Left colon (tissue), 2 donors: Measurements from ENCODE around the gene ZNF25. TPM values are rescaled to one million over a fixed set of nuclear protein-coding genes. Genes with fewer than 3 reads are reported as not detected.
A peak's percentile ranks its signal among the peaks of the same experiment; 100 is the strongest.
"Not testable (repeated sequence)": the region's sequence is repeated elsewhere in the genome, so short reads cannot be mapped to it uniquely, and the experiment has no call there.

Source experiments
- ATAC-seq: fragments of 200-7000 bp; cut with Tn5 transposase; one replicate; pipeline ENCODE4 v1.9.1; 2020; ENCODE audit warnings: mild to moderate bottlenecking, moderate library complexity
- DNase-seq, 2 donors: peaks; one replicate each; pipeline ENCODE4 v3.0.0-alpha.2; 2020
- intact Hi-C, 2 donors: fragments of 100-400 bp; cut with DNase I in 1 of 2; cut with micrococcal nuclease in 1 of 2; formaldehyde crosslinking; loops; one replicate each; pipeline versions ENCODE4 v1.11.2 to v1.14.0; 2022; cut with DNase I, micrococcal nuclease
- long read RNA-seq: library from polyadenylated mRNA; unstranded; transcript quantifications from one replicate; pipeline ENCODE4 v2.0.0, GENCODE V29; 2021
- total RNA-seq, 2 donors: library from RNA; stranded (reverse); fragmentation: NEBNext Ultra II Directional; extraction: Animal tissue kit (Norgen Biotek cat#: 25700); gene quantifications; one replicate each; pipeline ENCODE4 v1.2.1, GENCODE V29; 2021
- donor health status: DM: no; HTN: no; CAD: no.
- donor health status: DM: yes; HTN: yes; CAD: no.

Gene ZNF25
- total RNA-seq: 1 to 10 TPM; 2.7 to 5.0 TPM
- long read RNA-seq, full-length matches to known transcripts: 3 of 4 reads
- long read RNA-seq, partial matches to known transcripts: 0 of 4 reads
- long read RNA-seq, other reads (novel, unspliced or antisense): 1 of 4 reads

DNA sequence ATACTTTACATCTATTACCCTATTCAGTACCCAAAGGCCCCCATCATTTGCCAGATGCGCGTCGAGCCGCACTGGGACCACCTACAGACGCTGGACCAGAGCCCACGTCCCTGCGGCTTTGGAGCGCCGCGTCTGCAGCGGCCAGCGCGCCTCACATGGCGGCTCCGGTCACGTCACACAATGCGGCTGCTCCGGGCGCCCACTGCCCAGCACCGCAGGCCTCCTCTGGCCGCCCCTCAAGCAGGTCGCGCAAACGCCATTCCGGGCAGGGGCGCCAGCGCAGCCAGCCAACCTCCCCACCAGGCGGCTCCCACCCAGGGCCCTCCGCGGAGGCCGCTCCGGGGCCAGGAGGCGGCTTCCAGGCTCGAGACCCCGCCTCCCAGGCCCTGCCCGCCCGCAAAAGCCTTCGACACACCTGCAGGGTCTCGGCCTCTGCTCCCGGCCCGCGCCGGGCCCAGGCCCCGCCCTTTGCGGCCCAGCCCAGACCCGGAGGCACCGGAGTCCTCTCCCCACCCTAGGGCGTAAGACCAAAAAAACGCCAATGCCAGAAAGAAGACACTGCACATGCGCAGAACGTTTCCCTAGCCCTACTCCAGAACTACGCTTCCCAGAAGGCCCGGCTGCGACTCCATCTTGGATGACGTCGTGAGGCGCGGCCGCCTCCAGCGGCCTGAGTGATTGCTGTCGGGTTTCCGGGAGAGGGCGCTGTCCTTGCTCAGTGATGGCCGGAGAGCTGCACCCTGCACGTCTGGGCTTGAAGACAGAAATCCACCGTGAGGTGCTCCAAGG lies at the start of gene ZNF25:
ZNF25 (minus strand) TSS at position 557 of the 789 bp plus-strand sequence. CDS start 4,925 bp downstream, outside the sequence.
- ATAC-seq (peak; percentile 95), DNase-seq (peak; percentile 99)
- intact Hi-C loops: loop anchor here in 1 of 2 donors (10.0 kb wide), 1 partner anchor 121 kb away; the partner anchor contains the start of gene ZNF248

DNA sequence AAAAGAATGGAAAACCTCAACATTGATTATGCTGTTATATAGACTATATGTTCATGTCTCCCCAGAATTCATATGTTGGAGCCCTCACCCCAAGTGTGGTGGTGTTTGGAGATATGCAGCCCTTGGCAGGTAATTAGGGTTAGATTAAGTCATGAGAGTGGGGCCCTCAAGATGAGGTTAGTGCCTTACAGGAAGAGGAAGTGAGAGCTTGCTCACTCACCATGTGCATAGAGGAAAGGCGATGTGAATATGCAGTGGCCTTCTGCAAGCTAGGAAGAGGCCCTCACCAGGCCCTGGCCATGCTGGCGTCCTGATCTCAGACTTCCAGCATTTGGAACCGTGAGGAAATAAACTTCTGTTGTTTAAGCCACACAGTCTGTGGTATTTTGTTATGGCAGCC lies 48.8 kb upstream of the ZNF25 start:
- DNase-seq: no peak
- no peak for ATAC-seq
- intact Hi-C loops: no loop called here

DNA sequence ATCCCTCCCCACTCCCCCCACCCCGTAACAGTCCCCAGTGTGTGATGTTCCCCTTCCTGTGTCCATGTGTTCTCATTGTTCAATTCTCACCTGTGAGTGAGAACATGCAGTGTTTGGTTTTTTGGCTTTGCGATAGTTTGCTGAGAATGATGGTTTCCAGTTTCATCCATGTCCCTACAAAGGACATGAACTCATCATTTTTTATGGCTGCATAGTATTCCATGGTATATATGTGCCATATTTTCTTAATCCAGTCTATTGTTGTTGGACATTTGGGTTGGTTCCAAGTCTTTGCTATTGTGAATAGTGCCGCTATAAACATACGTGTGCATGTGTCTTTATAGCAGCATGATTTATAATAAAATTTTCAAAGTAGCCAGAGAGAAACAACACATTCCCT lies 42.7 kb upstream of the ZNF25 start:
- DNase-seq, intact Hi-C loops, ATAC-seq: not testable (repeated sequence)

DNA sequence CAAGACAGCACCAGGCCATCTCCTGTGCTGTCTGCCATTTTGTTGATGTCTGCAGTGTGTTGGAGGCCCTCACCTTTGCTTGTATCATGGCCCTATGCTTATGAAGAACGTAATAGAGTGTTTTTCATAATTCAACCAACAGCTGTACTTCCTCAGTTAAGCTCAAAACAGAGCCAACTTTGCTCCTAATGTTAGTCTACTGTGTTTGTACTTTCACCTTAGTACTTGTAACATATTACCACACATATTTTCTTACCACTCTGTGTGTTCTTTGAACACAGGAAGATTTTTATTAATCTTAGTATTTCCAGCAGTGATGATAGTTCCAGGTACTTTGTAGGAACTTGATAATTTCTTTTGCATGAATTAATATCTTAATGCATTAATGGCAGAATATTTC lies 39.9 kb upstream of the ZNF25 start:
- DNase-seq (no peak), ATAC-seq (no peak)
- intact Hi-C loops: no loop called here

DNA sequence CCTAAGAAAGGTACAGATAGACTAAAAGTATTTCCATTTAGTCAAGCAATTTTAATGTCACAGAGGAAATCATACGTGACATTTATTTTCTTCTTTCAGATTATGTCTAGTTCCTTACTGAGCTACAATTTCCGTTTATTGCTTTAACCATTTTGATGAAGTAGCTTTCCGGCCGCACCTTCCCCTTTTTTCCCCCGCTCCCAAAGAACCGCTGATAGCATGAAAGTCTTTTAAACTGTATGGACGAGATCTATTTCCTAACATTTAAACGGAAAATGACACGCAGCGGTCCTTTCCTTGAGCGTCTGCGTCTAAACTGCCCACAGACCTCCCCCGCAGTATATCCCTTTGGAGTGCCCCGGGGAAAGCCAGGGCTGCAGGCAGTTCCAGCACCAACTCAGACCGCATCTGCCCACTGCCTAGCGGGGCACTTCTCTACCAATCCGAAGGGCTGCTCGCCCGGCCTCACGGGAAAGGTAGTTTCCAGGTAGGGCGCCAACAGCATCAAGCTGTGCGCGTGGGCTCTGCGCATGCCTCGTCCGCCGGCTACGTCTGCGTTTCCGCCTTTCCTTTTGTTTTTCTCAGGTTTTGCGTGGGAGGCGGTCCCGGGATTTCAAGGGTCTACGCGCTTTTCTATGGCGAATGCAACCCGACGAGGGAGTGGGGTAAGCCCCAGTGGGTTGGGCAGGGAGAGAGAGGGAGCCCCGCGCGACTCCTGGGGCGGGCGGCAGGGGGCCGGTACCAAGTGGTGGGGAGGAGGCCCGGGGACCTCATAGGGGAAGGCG lies 33.9 kb upstream of the ZNF25 start, which contains the start of gene ZNF33A:
ZNF33A (plus strand) TSS at position 557 of the 785 bp plus-strand sequence. CDS start 1,667 bp downstream, outside the sequence.
- ATAC-seq: peak; percentile 96
- intact Hi-C loops: loop anchor here in 1 of 2 donors (5.0 kb wide), 1 partner anchor 82 kb away; the partner anchor contains the start of gene ZNF37A
- DNase-seq: peak; percentile 94 to 97

DNA sequence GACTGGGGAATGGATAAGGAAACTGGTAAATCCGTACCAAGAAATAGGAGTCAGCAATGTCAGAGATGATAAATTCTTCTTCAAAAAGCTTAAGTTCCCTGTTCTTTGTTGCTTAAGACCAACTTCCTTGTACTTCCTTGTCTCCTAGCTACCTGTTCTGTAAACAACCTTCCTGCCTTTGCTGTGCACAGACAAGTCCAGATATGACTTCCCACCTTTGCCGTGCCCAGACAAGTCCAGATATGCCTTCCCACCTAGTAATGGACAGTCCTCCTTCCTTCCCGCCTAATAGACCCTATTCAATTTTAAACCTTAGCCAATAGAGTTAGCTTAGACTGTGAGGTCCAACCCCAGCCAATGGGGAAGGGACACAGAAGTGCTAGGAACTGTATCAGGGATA lies 31.5 kb upstream of the ZNF25 start:
- no peak for DNase-seq
- intact Hi-C loops: no loop called here
- ATAC-seq: no peak

DNA sequence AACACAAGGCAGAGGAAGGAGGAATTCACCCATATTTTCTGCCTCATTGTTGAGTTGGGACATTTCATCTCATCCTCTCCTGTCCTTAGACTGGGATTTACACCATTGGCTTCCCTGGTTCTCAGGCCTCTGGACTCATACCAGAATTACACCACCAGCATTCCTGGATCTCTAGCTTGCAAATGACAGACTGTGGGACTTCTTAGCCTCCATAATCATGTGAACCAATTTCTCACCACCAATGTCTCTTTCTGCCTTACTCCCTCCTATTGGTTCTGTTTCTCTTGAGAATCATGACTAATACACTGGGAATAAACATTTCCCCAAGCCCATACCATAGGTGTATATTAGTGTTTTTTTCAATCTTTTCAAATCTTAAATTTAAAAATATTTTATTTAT lies 31.1 kb upstream of the ZNF25 start:
- ATAC-seq (no peak), DNase-seq (no peak)
- intact Hi-C loops: no loop called here

DNA sequence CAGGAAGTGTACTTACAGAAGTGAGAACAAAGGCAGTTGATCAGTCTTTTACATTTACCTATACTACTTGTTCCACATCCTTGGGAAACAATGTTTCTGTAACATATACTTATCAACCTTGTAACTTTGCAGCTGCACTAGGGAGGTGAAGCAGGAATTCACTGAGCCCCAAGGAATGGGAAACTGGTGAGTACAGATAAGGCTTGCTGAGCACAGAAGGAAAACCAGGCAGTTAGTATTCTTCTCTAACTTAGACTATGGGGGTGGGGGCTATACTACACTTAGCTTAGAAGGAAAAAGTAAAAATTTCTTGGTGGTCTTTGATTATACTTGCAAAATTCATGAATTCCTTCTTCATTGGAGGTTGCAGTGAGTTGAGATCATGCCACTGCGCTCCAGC lies 27.1 kb upstream of the ZNF25 start:
- DNase-seq: no peak
- intact Hi-C loops: no loop called here
- ATAC-seq: no peak

DNA sequence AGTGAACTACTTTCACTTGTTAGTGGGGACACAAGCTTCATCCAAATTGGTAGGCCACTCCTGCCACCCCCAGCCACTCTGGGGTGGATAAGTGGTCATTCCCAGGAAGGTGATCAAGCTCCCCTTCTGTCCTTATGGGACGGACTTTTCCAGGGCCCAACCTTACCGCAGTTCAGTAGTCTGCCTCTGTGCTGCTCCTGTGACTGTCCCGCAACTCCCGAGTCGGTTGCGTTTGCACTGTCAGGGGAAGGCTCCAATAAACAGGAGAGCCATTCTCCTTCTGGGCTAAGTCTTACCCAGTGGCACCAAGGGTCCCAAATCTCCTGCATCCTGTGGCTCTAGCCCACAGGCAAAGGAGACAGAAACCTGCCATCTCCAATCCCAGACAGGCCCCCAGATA lies 26.6 kb upstream of the ZNF25 start:
- DNase-seq: no peak
- intact Hi-C loops: no loop called here
- ATAC-seq: no peak

DNA sequence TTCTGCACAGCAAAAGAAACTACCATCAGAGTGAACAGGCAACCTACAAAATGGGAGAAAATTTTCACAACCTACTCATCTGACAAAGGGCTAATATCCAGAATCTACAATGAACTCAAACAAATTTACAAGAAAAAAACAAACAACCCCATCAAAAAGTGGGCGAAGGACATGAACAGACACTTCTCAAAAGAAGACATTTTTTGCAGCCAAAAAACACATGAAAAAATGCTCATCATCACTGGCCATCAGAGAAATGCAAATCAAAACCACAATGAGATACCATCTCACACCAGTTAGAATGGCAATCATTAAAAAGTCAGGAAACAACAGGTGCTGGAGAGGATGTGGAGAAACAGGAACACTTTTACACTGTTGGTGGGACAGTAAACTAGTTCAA lies 24.0 kb upstream of the ZNF25 start:
- DNase-seq, intact Hi-C loops, ATAC-seq: not testable (repeated sequence)

DNA sequence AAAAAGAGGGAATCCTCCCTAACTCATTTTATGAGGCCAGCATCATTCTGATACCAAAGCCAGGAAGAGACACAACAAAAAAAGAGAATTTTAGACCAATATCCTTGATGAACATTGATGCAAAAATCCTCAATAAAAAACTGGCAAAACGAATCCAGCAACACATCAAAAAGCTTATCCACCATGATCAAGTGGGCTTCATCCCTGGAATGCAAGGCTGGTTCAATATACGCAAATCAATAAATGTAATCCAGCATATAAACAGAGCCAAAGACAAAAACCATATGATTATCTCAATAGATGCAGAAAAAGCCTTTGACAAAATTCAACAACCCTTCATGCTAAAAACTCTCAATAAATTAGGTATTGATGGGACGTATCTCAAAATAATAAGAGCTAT lies 22.5 kb upstream of the ZNF25 start:
- DNase-seq, ATAC-seq, intact Hi-C loops: not testable (repeated sequence)

DNA sequence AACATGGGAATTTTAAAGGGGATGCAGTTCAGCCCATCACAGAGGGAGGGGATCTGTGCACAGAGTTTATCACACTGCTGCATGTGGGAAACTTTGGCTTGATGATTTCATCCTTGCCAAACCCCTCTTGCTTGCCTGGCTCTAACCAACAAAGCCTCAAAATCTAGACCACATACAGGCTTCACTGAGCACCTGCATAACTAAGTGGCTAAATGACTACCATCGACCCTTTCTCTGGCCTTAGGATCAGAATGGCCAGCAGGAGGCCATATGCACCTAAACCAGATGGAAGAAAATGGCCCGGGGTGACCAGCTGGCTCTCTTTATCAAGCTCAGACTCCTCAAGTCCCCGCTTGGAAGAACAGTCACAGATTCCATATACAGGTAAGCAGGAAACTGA lies 15.6 kb upstream of the ZNF25 start:
- DNase-seq (no peak), ATAC-seq (no peak)

DNA sequence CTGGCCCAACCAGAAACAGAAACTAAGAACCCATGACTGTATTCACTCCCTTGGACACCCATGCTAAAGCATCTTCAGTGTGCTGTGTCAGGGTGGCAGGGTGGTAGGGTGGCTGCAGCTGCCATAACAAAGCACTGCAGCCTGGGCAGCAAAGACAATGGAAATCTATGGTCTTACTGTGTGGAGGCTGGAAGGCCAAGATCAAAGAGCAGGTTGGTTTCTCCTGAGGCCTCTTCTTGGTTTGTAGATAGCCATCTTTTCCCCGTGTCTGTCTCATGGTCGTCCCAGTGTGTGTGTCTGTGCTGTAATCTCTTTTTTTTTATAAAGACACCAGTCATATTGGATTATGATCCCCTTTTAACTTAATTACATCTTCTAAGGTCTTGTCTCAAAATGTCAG lies 15.2 kb upstream of the ZNF25 start:
- ATAC-seq: no peak
- no peak for DNase-seq
- intact Hi-C loops: no loop called here

More for the DNA sequence above, 15.6 kb upstream of the ZNF25 start:
- intact Hi-C loops: no loop called here

DNA sequence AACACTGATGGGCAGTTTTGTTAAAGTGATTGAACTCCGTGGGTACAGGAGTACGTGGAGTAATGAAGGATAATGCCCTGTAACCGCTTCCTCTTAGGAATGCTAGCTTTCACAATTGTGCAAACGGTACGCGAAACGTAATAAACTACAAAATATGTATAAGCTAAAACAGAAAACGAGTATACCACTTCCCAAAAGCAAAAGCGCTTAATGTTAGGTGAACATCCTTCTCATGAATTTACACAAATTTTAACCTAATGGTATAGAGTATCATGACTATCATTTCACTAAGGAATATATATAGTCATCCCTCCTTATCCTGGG lies 395 bp upstream of the ZNF25 start:
- intact Hi-C loops: loop anchor here in 1 of 2 donors (10.0 kb wide), 1 partner anchor 122 kb away; the partner anchor contains the start of gene ZNF248
- DNase-seq (no peak), ATAC-seq (no peak)

DNA sequence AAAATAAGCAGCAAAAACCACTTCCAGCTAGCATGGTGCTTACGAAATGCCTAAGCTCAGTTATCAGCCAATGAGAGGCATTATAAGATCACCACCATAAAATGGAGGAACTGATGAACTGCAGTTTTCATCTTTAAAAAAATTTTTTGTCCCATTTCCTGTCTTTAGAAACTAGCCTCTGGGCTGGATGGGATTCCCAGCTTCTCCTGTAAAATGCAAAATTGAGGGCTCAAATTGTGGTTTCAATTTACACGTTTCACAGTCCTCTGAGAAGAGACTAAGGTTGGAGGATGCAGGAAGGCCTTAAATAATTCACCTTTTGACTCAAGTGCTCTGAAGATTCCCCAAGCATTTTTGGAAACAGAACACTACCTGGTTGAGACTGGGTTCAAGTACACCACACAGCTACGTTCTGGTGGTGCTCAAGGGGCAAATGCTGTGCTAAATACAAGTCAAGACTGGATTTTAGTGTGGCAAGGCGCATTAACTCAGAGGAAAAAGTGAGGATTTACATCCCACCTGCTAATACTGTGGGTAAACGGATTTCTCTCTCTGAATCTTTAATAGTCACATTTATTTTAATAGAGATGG lies 951 bp downstream of the ZNF25 start:
- intact Hi-C loops: loop anchor here in 1 of 2 donors (10.0 kb wide), 1 partner anchor 121 kb away; the partner anchor contains the start of gene ZNF248
- DNase-seq (no peak), ATAC-seq (no peak)

DNA sequence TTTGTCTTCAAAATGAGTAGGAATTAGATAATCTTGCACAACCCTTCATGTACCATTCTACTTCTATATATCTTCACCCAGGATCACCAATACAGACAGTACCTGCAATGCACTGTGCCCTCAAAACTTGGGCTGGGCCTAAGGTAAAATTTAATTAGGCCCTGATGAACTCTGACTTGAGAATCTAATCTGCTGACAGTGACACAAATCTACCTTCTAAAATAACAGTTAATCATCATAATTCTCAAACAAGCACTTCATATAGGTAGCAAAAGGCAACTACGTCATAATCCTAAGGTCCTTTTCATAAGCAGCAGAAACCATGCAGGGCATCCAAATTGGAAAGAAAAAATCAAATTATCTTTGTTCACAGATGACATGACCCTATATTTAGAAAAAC lies 4.1 kb downstream of the ZNF25 start:
- intact Hi-C loops: loop anchor here in 1 of 2 donors (10.0 kb wide), 1 partner anchor 118 kb away; the partner anchor contains the start of gene ZNF248
- no peak for ATAC-seq
- no peak for DNase-seq

DNA sequence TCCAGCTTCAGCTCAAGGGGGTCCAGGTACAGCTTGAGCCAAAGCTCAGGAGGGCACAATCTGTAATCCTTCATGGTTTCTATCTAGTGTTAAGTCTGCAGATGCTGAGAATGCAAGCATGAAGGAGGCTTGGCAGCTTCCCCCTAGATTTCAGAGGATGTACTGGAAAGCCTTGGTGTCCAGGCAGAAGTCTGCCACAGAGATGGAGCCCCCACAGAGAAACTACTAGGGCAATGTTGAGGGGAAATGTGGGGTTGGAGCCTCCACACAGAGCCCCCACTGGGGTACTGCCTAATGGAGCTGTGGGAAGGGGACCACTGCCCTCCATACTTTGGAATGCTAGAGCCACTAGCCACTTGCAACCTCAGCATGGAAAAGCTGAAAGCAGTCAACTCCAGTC lies 11.4 kb downstream of the ZNF25 start:
- no peak for ATAC-seq
- no peak for DNase-seq
- intact Hi-C loops: no loop called here

DNA sequence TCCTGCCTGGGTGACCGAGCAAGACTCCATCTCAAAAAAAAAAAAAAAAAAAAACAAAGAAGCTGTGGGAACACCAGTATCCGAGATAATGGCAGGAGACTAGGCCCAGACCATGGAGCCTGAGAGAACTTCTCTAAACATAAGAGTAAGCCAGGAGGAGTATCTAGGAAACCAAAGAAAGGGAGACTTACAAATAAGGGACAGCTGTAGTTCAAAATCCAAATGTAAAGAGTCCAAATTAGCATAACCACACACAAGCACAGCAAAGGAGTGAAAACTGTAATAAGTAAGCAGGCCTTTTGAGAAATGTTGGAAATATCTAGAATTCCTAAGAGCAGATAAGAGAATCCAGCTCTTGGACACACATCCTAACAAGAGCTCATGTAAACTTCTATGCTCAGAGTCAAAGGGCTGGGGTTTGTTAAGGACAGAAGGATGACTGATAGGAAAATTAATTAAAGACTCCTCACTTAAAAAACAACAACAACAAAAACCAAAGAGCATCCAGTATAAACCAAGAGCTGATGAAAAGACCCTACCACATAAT lies 15.8 kb downstream of the ZNF25 start:
- intact Hi-C loops: no loop called here
- DNase-seq: no peak
- ATAC-seq: no peak

DNA sequence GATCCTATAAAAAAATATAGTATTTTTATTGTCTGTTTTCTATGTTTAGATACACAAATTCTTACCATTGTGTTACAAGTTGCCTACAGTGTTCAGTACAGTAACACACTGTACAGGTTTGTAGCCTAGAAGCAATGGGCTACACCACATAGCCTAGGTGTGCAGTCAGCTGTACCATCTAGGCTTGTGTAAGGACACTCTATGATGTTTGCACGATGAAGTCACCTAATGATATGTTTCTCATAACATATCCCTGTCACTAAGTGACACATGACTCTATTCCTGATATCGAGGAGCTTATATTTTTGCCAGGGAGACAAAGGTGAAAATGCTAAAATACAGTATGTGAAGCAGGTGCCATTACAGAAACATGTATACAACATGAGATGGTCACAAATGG lies 18.6 kb downstream of the ZNF25 start:
- intact Hi-C loops: no loop called here
- DNase-seq (no peak), ATAC-seq (no peak)
